HEK293 (cell line): ENCODE measurements around the gene ASRGL1.

ENCODE experiments used
- CTCF ChIP-seq: fragments of 450-650 bp; formaldehyde crosslinking; IDR thresholded peaks from 2 replicates; pipeline ENCODE4 v1.5.1; 2016; ENCODE audit warnings: missing biosample characterization, missing genetic modification characterization
- KLF9 ChIP-seq: fragments of 450-650 bp; formaldehyde crosslinking; IDR thresholded peaks from 2 replicates; pipeline ENCODE4 v1.5.1; 2016; ENCODE audit warnings: missing biosample characterization, missing genetic modification characterization, low read depth
- SP2 ChIP-seq: fragments of 450-650 bp; formaldehyde crosslinking; IDR thresholded peaks from 2 replicates; pipeline ENCODE4 v1.5.1; 2016; ENCODE audit warnings: missing biosample characterization, missing genetic modification characterization
- ZNF19 ChIP-seq: fragments of 450-650 bp; formaldehyde crosslinking; IDR thresholded peaks from 2 replicates; pipeline ENCODE4; 2016; ENCODE audit warnings: missing biosample characterization, missing genetic modification characterization, low read depth
- ZNF292 ChIP-seq: fragments of 450-650 bp; formaldehyde crosslinking; IDR thresholded peaks from 2 replicates; pipeline ENCODE4 v1.5.1; 2016; ENCODE audit warnings: low read depth, missing biosample characterization, missing genetic modification characterization, borderline replicate concordance
- ZNF514 ChIP-seq: fragments of 450-650 bp; formaldehyde crosslinking; IDR thresholded peaks from 2 replicates; pipeline ENCODE4 v1.5.1; 2016; ENCODE audit warnings: missing biosample characterization, missing genetic modification characterization
- TF ChIP-seq, protein P1 (sequence below): fragments of 450-650 bp; formaldehyde crosslinking; IDR thresholded peaks from 2 replicates; pipeline ENCODE4 v1.5.1; 2016; ENCODE audit warnings: missing biosample characterization, missing genetic modification characterization

- TF ChIP-seq ZNF292 (tag by site-specific recombination) (no peak), KLF9 (tag by site-specific recombination) (no peak), CTCF (tag by site-specific recombination) (no peak), SP2 (tag by site-specific recombination) (no peak), ZNF514 (tag by site-specific recombination) (no peak), ZNF19 (tag by site-specific recombination) (no peak)
- TF ChIP-seq, protein P1, sequence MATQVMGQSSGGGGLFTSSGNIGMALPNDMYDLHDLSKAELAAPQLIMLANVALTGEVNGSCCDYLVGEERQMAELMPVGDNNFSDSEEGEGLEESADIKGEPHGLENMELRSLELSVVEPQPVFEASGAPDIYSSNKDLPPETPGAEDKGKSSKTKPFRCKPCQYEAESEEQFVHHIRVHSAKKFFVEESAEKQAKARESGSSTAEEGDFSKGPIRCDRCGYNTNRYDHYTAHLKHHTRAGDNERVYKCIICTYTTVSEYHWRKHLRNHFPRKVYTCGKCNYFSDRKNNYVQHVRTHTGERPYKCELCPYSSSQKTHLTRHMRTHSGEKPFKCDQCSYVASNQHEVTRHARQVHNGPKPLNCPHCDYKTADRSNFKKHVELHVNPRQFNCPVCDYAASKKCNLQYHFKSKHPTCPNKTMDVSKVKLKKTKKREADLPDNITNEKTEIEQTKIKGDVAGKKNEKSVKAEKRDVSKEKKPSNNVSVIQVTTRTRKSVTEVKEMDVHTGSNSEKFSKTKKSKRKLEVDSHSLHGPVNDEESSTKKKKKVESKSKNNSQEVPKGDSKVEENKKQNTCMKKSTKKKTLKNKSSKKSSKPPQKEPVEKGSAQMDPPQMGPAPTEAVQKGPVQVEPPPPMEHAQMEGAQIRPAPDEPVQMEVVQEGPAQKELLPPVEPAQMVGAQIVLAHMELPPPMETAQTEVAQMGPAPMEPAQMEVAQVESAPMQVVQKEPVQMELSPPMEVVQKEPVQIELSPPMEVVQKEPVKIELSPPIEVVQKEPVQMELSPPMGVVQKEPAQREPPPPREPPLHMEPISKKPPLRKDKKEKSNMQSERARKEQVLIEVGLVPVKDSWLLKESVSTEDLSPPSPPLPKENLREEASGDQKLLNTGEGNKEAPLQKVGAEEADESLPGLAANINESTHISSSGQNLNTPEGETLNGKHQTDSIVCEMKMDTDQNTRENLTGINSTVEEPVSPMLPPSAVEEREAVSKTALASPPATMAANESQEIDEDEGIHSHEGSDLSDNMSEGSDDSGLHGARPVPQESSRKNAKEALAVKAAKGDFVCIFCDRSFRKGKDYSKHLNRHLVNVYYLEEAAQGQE (tag by site-specific recombination) = no peak
Observed at GRCh38 chr11:62419314-62419929, 82.2 kb downstream of the ASRGL1 start.
